Endothelial cell (in vitro differentiated cells): ENCODE data around the gene HLA-DQA2. TPM values are rescaled to one million over a fixed set of nuclear protein-coding genes. Genes with fewer than 3 reads are reported as not detected.

Experiments
- DNase-seq: peaks from one replicate; pipeline ENCODE4 v3.0.0; 2021; ENCODE audit warnings: low spot score
- H3K27ac Mint-ChIP-seq: one replicate; pipeline ENCODE4 v1.8.0; 2021; ENCODE audit warnings: mixed read lengths, inconsistent platforms; ENCODE audit not compliant: unreplicated experiment
- H3K27me3 Mint-ChIP-seq: one replicate; pipeline ENCODE4 v1.8.0; 2021; ENCODE audit warnings: mild to moderate bottlenecking, moderate library complexity, mixed read lengths, inconsistent platforms; ENCODE audit not compliant: unreplicated experiment
- H3K36me3 Mint-ChIP-seq: one replicate; pipeline ENCODE4 v1.8.0; 2021; ENCODE audit warnings: mild to moderate bottlenecking, low read depth, mixed read lengths, inconsistent platforms; ENCODE audit not compliant: unreplicated experiment
- H3K4me1 Mint-ChIP-seq: one replicate; pipeline ENCODE4 v1.8.0; 2021; ENCODE audit warnings: mild to moderate bottlenecking, mixed read lengths, inconsistent platforms; ENCODE audit not compliant: unreplicated experiment
- H3K4me3 Mint-ChIP-seq: one replicate; pipeline ENCODE4 v1.8.0; 2021; ENCODE audit warnings: mild to moderate bottlenecking, mixed read lengths, inconsistent platforms; ENCODE audit not compliant: unreplicated experiment
- H3K9me3 Mint-ChIP-seq: one replicate; pipeline ENCODE4 v1.8.0; 2021; ENCODE audit warnings: mixed read lengths, inconsistent platforms; ENCODE audit not compliant: unreplicated experiment
- CTCF ChIP-seq: fragments of 200-600 bp; sonication (generic); IDR thresholded peaks from one replicate; pipeline ENCODE4 v1.5.0; 2021; ENCODE audit warnings: antibody characterized with exemption; ENCODE audit not compliant: unreplicated experiment
- long read RNA-seq: library from polyadenylated mRNA; unstranded; transcript quantifications from one replicate; pipeline ENCODE4 v2.0.0, GENCODE V29; 2020; ENCODE audit not compliant: unreplicated experiment
- total RNA-seq: library from RNA; stranded (reverse); fragmentation: NEBNext Ultra II Directional; extraction: Animal tissue kit (Norgen Biotek cat#: 25700); gene quantifications from one replicate; pipeline ENCODE4 v1.2.1, GENCODE V29; 2021; ENCODE audit not compliant: unreplicated experiment

The HLA-DQA2 gene
- total RNA-seq, result not detected
- long read RNA-seq, result 0 reads

- DNase-seq, result no peak
- H3K27me3 Mint-ChIP-seq, result no peaks in the 10 kb centered on the region
- no peak within 1 kb of the TSS for H3K27ac Mint-ChIP-seq
These were observed at the start of gene HLA-DQA2 for GRCh38 chr6:32741031-32741960. Gene HLA-DQA2, plus strand, starts transcription at chr6:32741391. Its CDS starts 53 bp downstream, at chr6:32741444.

GRCh38 chr6:32692019-32692418 lies 49.2 kb upstream of the HLA-DQA2 start:
- H3K4me1 Mint-ChIP-seq, result no peaks in the 10 kb centered on the region
- no peak for TF ChIP-seq CTCF
- peak; percentile 16 for DNase-seq

More at GRCh38 chr6:32741031-32741960, at the start of gene HLA-DQA2:
- TF ChIP-seq CTCF, result no peak
- no peak within 1 kb of the TSS for H3K4me3 Mint-ChIP-seq
- no peaks in the 10 kb centered on the region for H3K9me3 Mint-ChIP-seq
- peaks cover 11% of the 10 kb centered on the region for H3K4me1 Mint-ChIP-seq
- no peaks in the 10 kb centered on the region for H3K36me3 Mint-ChIP-seq

DNA sequence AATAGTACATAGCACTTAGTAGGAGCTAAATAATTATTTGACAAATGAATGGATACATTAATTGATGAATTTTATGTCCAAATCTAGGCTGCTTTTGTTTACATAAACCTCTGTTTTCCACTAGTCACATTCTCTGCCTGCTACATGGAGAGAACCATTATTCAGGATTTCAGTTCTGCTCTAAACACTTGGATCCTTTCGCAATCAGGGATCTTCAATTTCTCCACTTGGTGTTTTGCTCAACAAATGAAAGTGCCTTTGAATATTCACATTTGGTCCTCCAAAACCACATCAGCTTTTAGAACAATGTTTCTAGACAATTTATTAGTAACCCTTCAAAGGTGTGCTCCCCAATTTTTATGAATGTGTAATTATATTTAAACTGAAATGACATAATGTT lies 44.2 kb upstream of the HLA-DQA2 start:
- H3K4me3 Mint-ChIP-seq, result no peak overlapping the region
- no peaks in the 10 kb centered on the region for H3K36me3 Mint-ChIP-seq
- no peaks in the 10 kb centered on the region for H3K9me3 Mint-ChIP-seq
- H3K4me1 Mint-ChIP-seq, result peaks cover 18% of the 10 kb centered on the region
- H3K27me3 Mint-ChIP-seq, result no peaks in the 10 kb centered on the region
- DNase-seq, result no peak
- TF ChIP-seq CTCF, result no peak
- H3K27ac Mint-ChIP-seq, result no peak overlapping the region

More at GRCh38 chr6:32692019-32692418, 49.2 kb upstream of the HLA-DQA2 start:
- Mint-ChIP-seq H3K9me3 (no peaks in the 10 kb centered on the region), H3K27me3 (no peaks in the 10 kb centered on the region), H3K4me3 (no peak overlapping the region), H3K36me3 (no peaks in the 10 kb centered on the region), H3K27ac (no peak overlapping the region)

DNA sequence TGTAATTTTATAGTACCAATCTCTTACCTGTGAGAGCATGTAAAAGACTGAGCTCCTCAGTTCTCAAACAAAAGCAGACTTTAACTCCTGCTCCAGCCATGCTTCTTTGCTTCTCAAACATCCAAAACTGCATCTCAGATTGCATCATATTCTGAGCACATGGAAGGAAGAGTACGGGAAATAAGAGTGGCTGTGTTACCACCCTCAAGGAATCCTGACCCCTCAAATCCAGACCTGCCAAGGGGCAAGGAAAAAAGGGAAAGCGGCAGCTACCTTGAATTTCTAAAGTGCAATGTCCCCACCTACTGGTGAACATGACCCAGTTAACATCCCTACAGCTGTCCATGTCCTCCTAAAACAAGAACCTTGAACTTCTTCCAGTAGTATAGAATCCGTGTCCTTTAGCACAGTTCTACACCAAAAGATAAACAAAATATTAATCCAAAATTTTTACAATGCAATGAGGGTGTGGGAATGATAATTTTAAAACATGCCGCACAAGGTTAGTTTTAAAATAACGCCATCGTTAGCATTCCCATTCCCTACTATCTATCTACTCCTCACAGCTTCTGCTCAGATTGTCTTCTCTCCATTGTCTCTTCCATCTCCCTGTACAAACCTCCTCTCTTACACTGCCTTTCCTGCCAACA lies 40.7 kb upstream of the HLA-DQA2 start:
- H3K4me3 Mint-ChIP-seq, result peak overlapping the region; percentile 11
- H3K27ac Mint-ChIP-seq, result peak overlapping the region; percentile 21

More for the DNA sequence above, 40.7 kb upstream of the HLA-DQA2 start:
- Mint-ChIP-seq H3K27me3 (no peaks in the 10 kb centered on the region), H3K36me3 (no peaks in the 10 kb centered on the region), H3K4me1 (peaks cover 22% of the 10 kb centered on the region), H3K9me3 (no peaks in the 10 kb centered on the region)
- DNase-seq, result peak; percentile 52
- peak; percentile 35 for TF ChIP-seq CTCF
